K562 (cell line): ENCODE results near the gene SORBS2.

Source experiments
- ARHGAP35 ChIP-seq: fragments of 450-650 bp; IDR thresholded peaks from 2 replicates; pipeline ENCODE4 v1.6.1; 2018; ENCODE audit not compliant: partially characterized antibody
- CC2D1A ChIP-seq: fragments of 450-650 bp; IDR thresholded peaks from 2 replicates; pipeline ENCODE4 v1.6.1; 2017; ENCODE audit warnings: mild to moderate bottlenecking
- CTCF ChIP-seq, 3 experiments: IDR thresholded peaks in 2 of 3; conservative IDR thresholded peaks in 1 of 3; 2 replicates each; pipeline ENCODE4 v1.5.1; 2011 to 2012; ENCODE audit warnings: low read length in 3 of 3, mild to moderate bottlenecking in 3 of 3, control low read depth in 2 of 3, improper control_type of control experiment in 1 of 3, inconsistent platforms in 1 of 3, low read depth in 1 of 3, mixed read lengths in 1 of 3, moderate library complexity in 1 of 3; ENCODE audit not compliant: insufficient read depth in 2 of 3
- JUN ChIP-seq, 2 experiments: sonication (generic) in 1 of 2; formaldehyde crosslinking in 1 of 2; IDR thresholded peaks; 2 replicates each; pipeline versions ENCODE4 v1.6.1 to v1.8.0; 2012 to 2022; ENCODE audit warnings: borderline replicate concordance in 2 of 2, mild to moderate bottlenecking in 2 of 2, improper control_type of control experiment in 1 of 2, low read depth in 1 of 2, low read length in 1 of 2, missing genetic modification reagents in 1 of 2
- JUND ChIP-seq, 2 experiments: IDR thresholded peaks; 2 replicates in 1 of 2; 3 replicates in 1 of 2; pipeline ENCODE4 v1.6.1; 2011; ENCODE audit warnings: borderline replicate concordance in 2 of 2, low read depth in 2 of 2, low read length in 2 of 2, improper control_type of control experiment in 1 of 2, missing biosample characterization in 1 of 2, missing genetic modification characterization in 1 of 2, missing genetic modification reagents in 1 of 2
- POLR2AphosphoS5 ChIP-seq: IDR thresholded peaks from 2 replicates; pipeline ENCODE4 v1.6.1; 2011; ENCODE audit warnings: mild to moderate bottlenecking, low read depth, low read length, moderate library complexity; ENCODE audit not compliant: control insufficient read depth, insufficient read depth
- THRAP3 ChIP-seq: fragments of 450-650 bp; IDR thresholded peaks from 2 replicates; pipeline ENCODE4 v1.6.1; 2016; ENCODE audit warnings: mild to moderate bottlenecking, inconsistent platforms, borderline replicate concordance

GRCh38 chr4:185743722-185744487 is 68.1 kb downstream of the SORBS2 start:
- TF ChIP-seq JUND (IDR thresholded peaks at IDR 0.05; ENCODE audit: borderline replicate concordance, low read depth, low read length) (no peak), JUND (tag; IDR thresholded peaks at IDR 0.05; ENCODE audit: borderline replicate concordance, low read depth, low read length) (no peak), POLR2AphosphoS5 (no peak), ARHGAP35 (no peak), THRAP3 (no peak), CTCF (IDR thresholded peaks at IDR 0.05 in 2 of 3, conservative IDR thresholded peaks at IDR 0.05 in 1 of 3; ENCODE audit: insufficient read depth in 2 of 3, low read depth in 1 of 3, low read length in 3 of 3) (no peak), JUN (IDR thresholded peaks at IDR 0.05; ENCODE audit: borderline replicate concordance, low read depth, low read length) (no peak), JUN (CRISPR knock-in tag; IDR thresholded peaks at IDR 0.05; ENCODE audit: borderline replicate concordance) (no peak), CC2D1A (no peak)
